HCT116 (cell line): ENCODE data around the gene PPT2. TPM values are rescaled to one million over a fixed set of nuclear protein-coding genes. Genes with fewer than 3 reads are reported as not detected.

Experiments
- ATAC-seq: fragments of 200-7000 bp; cut with Tn5 transposase; 2 replicates; pipeline ENCODE4 v1.9.1; 2020; ENCODE audit warnings: mild to moderate bottlenecking, moderate library complexity
- BruUV-seq: library from RNA; stranded (reverse); fragments of 400-500 nt; replicated peaks from 2 replicates; lab custom pipeline; 2021; lab: Mats Ljungman, UMichigan
- CTCF ChIA-PET: fragments of 300-600 bp; sonication (Branson Sonifier 250); formaldehyde crosslinking; loops from one replicate; lab custom pipeline; 2021; ENCODE audit warnings: antibody characterized with exemption; lab: Charles Lee
- POLR2A ChIA-PET: fragments of 300-600, 350-600 bp; sonication (Branson Sonifier 250); formaldehyde crosslinking; loops from one replicate; lab custom pipeline; 2021; ENCODE audit warnings: antibody characterized with exemption; lab: Charles Lee
- RAD21 ChIA-PET, 2 experiments: fragments of 300-600 bp; sonication (Branson Sonifier 250); formaldehyde crosslinking; loops; one replicate each; lab custom pipeline; 2023; ENCODE audit warnings: low total read pairs in 2 of 2; ENCODE audit not compliant: uncharacterized antibody in 2 of 2, unreplicated experiment in 2 of 2, low non-redundant PET in 1 of 2; lab: Charles Lee
- DNase-seq: peaks from one replicate; pipeline ENCODE4 v3.0.0-alpha.2; 2010; ENCODE audit warnings: low read depth, low spot score
- H2AFZ ChIP-seq: fragments of 200-600 bp; shearing (Covaris generic), sonication (generic); 2 replicates; pipeline ENCODE4 v1.6.1; 2017; ENCODE audit warnings: low read depth, mixed run types, mixed read lengths, antibody characterized with exemption, low read length; ENCODE audit not compliant: poor library complexity, severe bottlenecking
- H3K27ac ChIP-seq: 2 replicates; pipeline ENCODE4 v1.5.1; 2012; ENCODE audit warnings: low read depth, low read length
- H3K27me3 ChIP-seq: fragments of 200-600 bp; sonication (generic); 2 replicates; pipeline ENCODE4 v1.6.1; 2016; ENCODE audit warnings: mixed run types, low read length, mixed read lengths; ENCODE audit not compliant: insufficient read depth
- H3K36me3 ChIP-seq, 2 experiments: fragments of 200-500 bp in 1 of 2; fragments of 200-600 bp in 1 of 2; sonication (Bioruptor generic) in 1 of 2; sonication (generic) in 1 of 2; 2 replicates each; pipeline versions ENCODE4 v1.5.1 to v1.6.1; 2014 to 2016; ENCODE audit warnings: low read length in 2 of 2, inconsistent platforms in 1 of 2, mixed read lengths in 1 of 2, mixed run types in 1 of 2; ENCODE audit not compliant: insufficient read depth in 2 of 2, control insufficient read depth in 1 of 2
- H3K4me1 ChIP-seq, 2 experiments: fragments of 200-600 bp in 1 of 2; sonication (generic) in 1 of 2; 2 replicates each; pipeline versions ENCODE4 v1.5.1 to v1.6.1; 2012 to 2017; ENCODE audit warnings: low read length in 2 of 2, inconsistent platforms in 1 of 2, mild to moderate bottlenecking in 1 of 2, mixed read lengths in 1 of 2, mixed run types in 1 of 2, moderate library complexity in 1 of 2; ENCODE audit not compliant: insufficient read depth in 2 of 2, control insufficient read depth in 1 of 2
- H3K4me2 ChIP-seq: fragments of 200-600 bp; sonication (generic); 2 replicates; pipeline ENCODE4 v1.6.1; 2017; ENCODE audit warnings: mixed run types, low read length, mixed read lengths
- H3K4me3 ChIP-seq, 2 experiments: fragments of 200-600 bp in 1 of 2; sonication (generic) in 1 of 2; replicated peaks in 1 of 2; 2 replicates each; pipeline ENCODE4 v1.5.1; 2011 to 2016; ENCODE audit warnings: low read length in 2 of 2, control low read depth in 1 of 2, low read depth in 1 of 2, mild to moderate bottlenecking in 1 of 2, mixed read lengths in 1 of 2, mixed run types in 1 of 2
- H3K79me2 ChIP-seq: fragments of 200-600 bp; sonication (generic); 2 replicates; pipeline ENCODE4 v1.6.1; 2017; ENCODE audit warnings: mild to moderate bottlenecking, mixed run types, low read length, moderate library complexity, mixed read lengths; ENCODE audit not compliant: insufficient read depth
- H3K9ac ChIP-seq: fragments of 200-600 bp; sonication (generic); 2 replicates; pipeline ENCODE4 v1.6.1; 2016; ENCODE audit warnings: low read length, mixed read lengths
- H3K9me2 ChIP-seq: fragments of 200-600 bp; sonication (generic), shearing (Covaris generic); 2 replicates; pipeline ENCODE4 v1.6.1; 2017; ENCODE audit warnings: mixed run types, mild to moderate bottlenecking, moderate library complexity; ENCODE audit not compliant: insufficient read depth
- H3K9me3 ChIP-seq, 2 experiments: fragments of 200-500 bp in 1 of 2; fragments of 200-600 bp in 1 of 2; sonication (Bioruptor generic) in 1 of 2; sonication (generic) in 1 of 2; 2 replicates each; pipeline ENCODE4 v1.6.1; 2014 to 2017; ENCODE audit warnings: low read length in 2 of 2, mixed read lengths in 2 of 2, inconsistent platforms in 1 of 2, low read depth in 1 of 2, mild to moderate bottlenecking in 1 of 2, mixed run types in 1 of 2, moderate library complexity in 1 of 2; ENCODE audit not compliant: control insufficient read depth in 1 of 2, insufficient read depth in 1 of 2
- H4K20me1 ChIP-seq: fragments of 200-600 bp; sonication (generic), shearing (Covaris generic); 2 replicates; pipeline ENCODE4 v1.6.1; 2017; ENCODE audit warnings: mixed run types, mild to moderate bottlenecking, moderate library complexity; ENCODE audit not compliant: insufficient read depth
- CBX3 ChIP-seq: IDR thresholded peaks from 2 replicates; pipeline ENCODE4 v1.6.1; 2012; ENCODE audit warnings: low read depth
- CEBPB ChIP-seq: IDR thresholded peaks from 2 replicates; pipeline ENCODE4 v1.6.1; 2012; ENCODE audit warnings: low read depth
- CTCF ChIP-seq, 3 experiments: fragments of 200-600 bp in 1 of 3; sonication (generic) in 1 of 3; IDR thresholded peaks in 2 of 3; conservative IDR thresholded peaks in 1 of 3; 2 replicates each; pipeline ENCODE4 v1.5.1; 2012 to 2017; ENCODE audit warnings: low read depth in 2 of 3, low read length in 2 of 3, antibody characterized with exemption in 1 of 3, borderline replicate concordance in 1 of 3, control low read depth in 1 of 3, mild to moderate bottlenecking in 1 of 3, mixed read lengths in 1 of 3, mixed run types in 1 of 3, moderate library complexity in 1 of 3; ENCODE audit not compliant: insufficient read depth in 1 of 3
- EGR1 ChIP-seq: IDR thresholded peaks from 2 replicates; pipeline ENCODE4 v1.6.1; 2012; ENCODE audit warnings: low read depth
- ELF1 ChIP-seq: IDR thresholded peaks from 2 replicates; pipeline ENCODE4 v1.6.1; 2012; ENCODE audit warnings: low read depth, borderline replicate concordance
- EZH2 ChIP-seq: fragments of 200-600 bp; sonication (generic); IDR thresholded peaks from 2 replicates; pipeline ENCODE4 v1.6.1; 2017; ENCODE audit warnings: antibody characterized with exemption, mixed run types
- FOSL1 ChIP-seq: IDR thresholded peaks from 2 replicates; pipeline ENCODE4 v1.6.1; 2012; ENCODE audit warnings: low read depth
- JUND ChIP-seq: IDR thresholded peaks from 2 replicates; pipeline ENCODE4 v1.6.1; 2012
- MAX ChIP-seq: IDR thresholded peaks from 2 replicates; pipeline ENCODE4 v1.6.1; 2012
- POLR2A ChIP-seq: IDR thresholded peaks from 2 replicates; pipeline ENCODE4 v1.7.0; 2011; ENCODE audit warnings: borderline replicate concordance; ENCODE audit not compliant: insufficient read depth, insufficient read length; ENCODE audit errors: extremely low read depth
- POLR2AphosphoS5 ChIP-seq: IDR thresholded peaks from 2 replicates; pipeline ENCODE4 v1.6.1; 2011; ENCODE audit warnings: mild to moderate bottlenecking, low read depth, low read length, moderate library complexity
- RAD21 ChIP-seq: IDR thresholded peaks from 2 replicates; pipeline ENCODE4 v1.6.1; 2012; ENCODE audit warnings: low read depth, mild to moderate bottlenecking
- REST ChIP-seq: IDR thresholded peaks from 2 replicates; pipeline ENCODE4 v1.6.1; 2012; ENCODE audit warnings: low read depth
- SRF ChIP-seq: IDR thresholded peaks from 2 replicates; pipeline ENCODE4 v1.6.1; 2012; ENCODE audit warnings: low read depth
- TCF7L2 ChIP-seq: IDR thresholded peaks from 2 replicates; pipeline ENCODE4 v1.7.0; 2011; ENCODE audit warnings: borderline replicate concordance, inconsistent platforms; ENCODE audit not compliant: insufficient read depth, insufficient read length; ENCODE audit errors: extremely low read depth
- ZBTB33 ChIP-seq: IDR thresholded peaks from 2 replicates; pipeline ENCODE4 v1.6.1; 2011; ENCODE audit warnings: mild to moderate bottlenecking, low read length, moderate library complexity; ENCODE audit not compliant: insufficient replicate concordance; ENCODE audit errors: extremely low read depth
- ZFX ChIP-seq: fragments of 450-650 bp; IDR thresholded peaks from 2 replicates; pipeline ENCODE4 v1.6.1; 2017
- ZNF274 ChIP-seq: fragments of 200-500 bp; sonication (Bioruptor generic); IDR thresholded peaks from 2 replicates; pipeline ENCODE4 v1.6.1; 2014; ENCODE audit warnings: mild to moderate bottlenecking, low read depth, low read length, inconsistent platforms
- intact Hi-C: fragments of 100-400 bp; cut with micrococcal nuclease; formaldehyde crosslinking; loops from 2 replicates; pipeline ENCODE4 v1.10.0; 2022
- total RNA-seq: library from RNA; stranded (reverse); gene quantifications from one replicate; pipeline ENCODE4 v1.2.1, GENCODE V29; 2021; ENCODE audit not compliant: unreplicated experiment

The PPT2 gene
- total RNA-seq, 1 experiment from 2014 or later, result 21.0 TPM

GRCh38 chr6:32149932-32150870, 3.7 kb upstream of the PPT2 start:
- BruUV-seq, result no TSS peak
- no peak overlapping the region for H3K27ac ChIP-seq
- H3K36me3 ChIP-seq, result no peaks in the 10 kb centered on the region
- H3K9ac ChIP-seq, result no peak overlapping the region
- no peaks in the 10 kb centered on the region for H4K20me1 ChIP-seq
- ATAC-seq, result no peak
- CTCF ChIA-PET, result no interaction called here
- POLR2A ChIA-PET, result interaction anchor here (0.7 kb wide), 1 partner anchor 21 kb away, joined by 3 read pairs; no protein-coding TSS in a partner anchor
- RAD21 ChIA-PET, result no interaction called here
- intact Hi-C loops, result no loop called here
- H3K79me2 ChIP-seq, result peaks cover 11% of the 10 kb centered on the region
- H3K4me1 ChIP-seq, result peaks cover 12 to 22% of the 10 kb centered on the region in 2 experiments
- no peaks in the 10 kb centered on the region for H3K9me3 ChIP-seq
- H3K27me3 ChIP-seq, result no peaks in the 10 kb centered on the region
- H2AFZ ChIP-seq, result no peak overlapping the region
- no peaks in the 10 kb centered on the region for H3K9me2 ChIP-seq
- TF ChIP-seq RAD21 (no peak), FOSL1 (no peak), JUND (no peak), MAX (no peak), ELF1 (no peak), EZH2 (no peak), REST (no peak), ZFX (no peak), SRF (no peak), ZBTB33 (no peak), POLR2A (no peak), CEBPB (no peak), CTCF (IDR thresholded peaks at IDR 0.05 in 2 of 3, conservative IDR thresholded peaks at IDR 0.05 in 1 of 3; ENCODE audit: borderline replicate concordance in 1 of 3, insufficient read depth in 1 of 3, low read depth in 2 of 3, low read length in 2 of 3) (no peak), EGR1 (no peak), CBX3 (no peak), POLR2AphosphoS5 (no peak), TCF7L2 (no peak), ZNF274 (no peak)
- no peak overlapping the region for H3K4me2 ChIP-seq
- no peak for DNase-seq
- no peak overlapping the region for H3K4me3 ChIP-seq
